GM10266 (cell line): ENCODE results near the gene BLOC1S2.
"Not testable (repeated sequence)": the region's sequence is repeated elsewhere in the genome, so short reads cannot be mapped to it uniquely, and the experiment has no call there.

ENCODE experiments used
- DNase-seq: peaks from one replicate; pipeline ENCODE4 v3.0.0; 2012; ENCODE audit errors: extremely low spot score
- TF ChIP-seq, protein P1 (sequence below): IDR thresholded peaks from 2 replicates; pipeline ENCODE4 v1.5.1; 2012; ENCODE audit warnings: mild to moderate bottlenecking, low read depth; ENCODE audit not compliant: control insufficient read depth, insufficient read depth; ENCODE audit errors: missing control alignments

The BLOC1S2 gene

DNA sequence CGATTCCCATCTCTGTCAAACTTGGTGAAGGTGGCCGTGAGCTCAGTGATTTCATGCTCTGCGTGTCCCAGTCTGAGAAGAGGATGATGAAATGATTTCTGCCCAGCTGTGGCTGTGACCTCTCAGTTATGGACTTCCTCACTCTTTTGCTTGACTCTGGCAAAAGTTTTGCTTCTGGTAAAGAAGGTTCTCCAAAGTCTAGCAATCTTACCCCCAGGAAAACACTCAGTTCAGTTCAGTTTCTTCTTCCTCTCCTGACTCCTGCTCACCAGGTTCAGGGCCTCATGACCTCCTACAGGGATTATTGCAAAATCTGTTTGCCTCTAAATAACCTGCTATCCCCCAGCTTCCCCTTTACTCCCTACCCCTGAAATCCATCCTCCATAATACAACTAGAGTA, 4.9 kb upstream of the BLOC1S2 start:
- DNase-seq: no peak
- TF ChIP-seq, protein P1, sequence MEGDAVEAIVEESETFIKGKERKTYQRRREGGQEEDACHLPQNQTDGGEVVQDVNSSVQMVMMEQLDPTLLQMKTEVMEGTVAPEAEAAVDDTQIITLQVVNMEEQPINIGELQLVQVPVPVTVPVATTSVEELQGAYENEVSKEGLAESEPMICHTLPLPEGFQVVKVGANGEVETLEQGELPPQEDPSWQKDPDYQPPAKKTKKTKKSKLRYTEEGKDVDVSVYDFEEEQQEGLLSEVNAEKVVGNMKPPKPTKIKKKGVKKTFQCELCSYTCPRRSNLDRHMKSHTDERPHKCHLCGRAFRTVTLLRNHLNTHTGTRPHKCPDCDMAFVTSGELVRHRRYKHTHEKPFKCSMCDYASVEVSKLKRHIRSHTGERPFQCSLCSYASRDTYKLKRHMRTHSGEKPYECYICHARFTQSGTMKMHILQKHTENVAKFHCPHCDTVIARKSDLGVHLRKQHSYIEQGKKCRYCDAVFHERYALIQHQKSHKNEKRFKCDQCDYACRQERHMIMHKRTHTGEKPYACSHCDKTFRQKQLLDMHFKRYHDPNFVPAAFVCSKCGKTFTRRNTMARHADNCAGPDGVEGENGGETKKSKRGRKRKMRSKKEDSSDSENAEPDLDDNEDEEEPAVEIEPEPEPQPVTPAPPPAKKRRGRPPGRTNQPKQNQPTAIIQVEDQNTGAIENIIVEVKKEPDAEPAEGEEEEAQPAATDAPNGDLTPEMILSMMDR: no peak

DNA sequence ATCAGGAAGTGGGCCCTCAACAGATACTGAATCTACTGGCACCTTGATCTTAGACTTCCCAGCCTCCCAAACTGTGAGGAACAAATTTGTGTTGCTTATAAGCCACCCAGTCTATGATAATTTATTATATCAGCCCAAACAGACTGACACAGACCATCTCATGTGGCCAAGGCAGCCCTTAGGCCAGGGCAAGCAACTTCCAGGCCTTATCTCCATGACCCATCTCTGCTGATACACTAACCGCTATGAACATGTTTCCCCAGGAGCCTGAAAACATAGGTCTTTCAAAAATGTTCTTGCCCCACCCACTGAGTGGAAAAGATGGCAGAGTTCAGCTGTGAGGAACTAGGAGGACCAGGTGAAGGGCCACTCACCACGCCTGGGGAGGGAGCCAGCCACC, 3.2 kb upstream of the BLOC1S2 start:
- TF ChIP-seq, protein P1: no peak
- no peak for DNase-seq

DNA sequence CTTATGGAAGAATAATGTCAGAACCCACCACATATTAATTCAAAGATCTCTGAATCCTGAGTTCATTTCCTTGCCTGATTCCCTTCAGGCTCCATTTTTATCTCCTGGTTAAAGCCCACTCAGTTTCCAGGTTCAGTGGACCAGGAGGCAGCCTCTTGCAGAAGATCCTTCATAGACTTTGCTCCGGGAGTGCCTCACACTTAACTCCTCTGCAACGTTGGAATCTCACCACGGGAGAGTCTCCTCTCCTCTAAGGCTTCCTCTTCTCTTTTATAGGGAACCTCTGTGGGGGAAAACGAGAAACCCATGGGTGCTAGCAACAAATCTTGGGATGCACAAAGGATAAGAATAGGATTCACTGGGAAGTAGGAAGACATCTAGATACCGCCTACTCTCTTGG, 1.7 kb upstream of the BLOC1S2 start:
- TF ChIP-seq, protein P1: no peak
- no peak for DNase-seq

DNA sequence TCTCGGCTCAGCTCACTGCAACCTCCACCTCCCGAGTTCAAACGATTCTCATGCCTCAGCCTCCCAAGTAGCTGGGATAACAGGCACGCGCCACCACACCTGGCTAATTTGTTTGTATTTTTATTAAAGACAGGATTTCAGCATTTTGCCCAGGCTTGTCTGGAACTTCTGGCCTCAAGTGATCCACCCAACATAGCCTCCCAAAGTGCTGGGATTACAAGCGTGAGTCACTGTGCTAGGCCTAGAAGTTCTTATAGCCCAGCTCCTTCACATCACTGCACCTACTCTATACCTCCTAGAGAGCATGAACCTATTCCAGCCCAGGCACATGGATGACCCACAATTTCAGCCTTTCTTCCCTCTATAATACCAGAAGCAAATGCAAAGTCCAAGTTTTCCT, 1.3 kb upstream of the BLOC1S2 start:
- TF ChIP-seq, protein P1: no peak
- DNase-seq: no peak

DNA sequence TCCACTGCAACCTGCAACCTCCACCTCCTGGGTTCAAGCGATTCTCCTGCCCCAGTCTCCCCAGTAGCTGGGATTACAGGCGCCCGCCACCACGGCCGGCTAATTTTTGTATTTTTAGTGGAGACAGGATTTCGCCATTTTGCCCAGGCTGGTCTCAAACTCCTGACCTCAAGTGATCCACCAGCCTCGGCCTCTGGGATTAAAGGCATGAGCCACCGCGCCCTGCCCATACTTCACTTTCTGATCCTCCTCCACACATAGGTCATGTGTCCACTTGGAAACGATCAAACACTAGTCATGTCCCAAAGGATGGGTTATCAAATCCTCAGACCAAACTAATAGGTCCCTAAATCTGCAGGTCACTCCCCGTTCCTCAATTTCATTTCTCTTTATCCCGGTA, 1.2 kb downstream of the BLOC1S2 start:
- not testable (repeated sequence) for DNase-seq

DNA sequence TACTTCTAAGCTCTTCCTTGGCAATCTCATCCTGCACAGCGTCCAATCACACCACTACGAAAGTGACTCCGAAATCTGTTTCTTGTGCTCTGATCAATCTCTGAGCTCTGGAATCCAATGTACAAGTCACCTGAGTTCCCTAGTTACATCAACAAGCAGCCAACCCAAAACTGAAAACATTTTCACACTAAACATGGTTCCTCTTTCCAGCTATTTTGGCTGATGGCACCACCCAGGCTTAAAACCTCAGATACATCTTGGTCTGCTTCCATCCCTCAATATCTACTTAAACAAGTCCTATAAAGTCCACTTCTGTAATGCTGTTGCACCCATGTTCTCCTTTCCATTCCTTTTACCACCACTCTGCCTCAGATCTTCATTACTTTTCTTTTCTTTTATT, 3.6 kb downstream of the BLOC1S2 start:
- no peak for DNase-seq
- TF ChIP-seq, protein P1: no peak

DNA sequence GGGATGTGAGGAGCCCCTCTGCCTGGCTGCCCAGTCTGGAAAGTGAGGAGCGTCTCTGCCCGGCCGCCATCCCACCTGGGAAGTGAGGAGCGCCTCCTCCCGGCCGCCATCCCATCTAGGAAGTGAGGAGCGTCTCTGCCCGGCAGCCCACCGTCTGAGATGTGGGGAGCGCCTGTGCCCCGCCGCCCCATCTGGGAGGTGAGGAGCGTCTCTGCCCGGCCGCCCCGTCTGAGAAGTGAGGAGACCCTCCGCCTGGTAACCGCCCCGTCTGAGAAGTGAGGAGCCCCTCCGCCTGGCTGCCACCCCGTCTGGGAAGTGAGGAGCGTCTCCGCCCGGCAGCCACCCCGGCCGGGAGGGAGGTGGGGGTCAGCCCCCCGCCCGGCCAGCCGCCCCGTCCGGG, 9.5 kb downstream of the BLOC1S2 start:
- DNase-seq: not testable (repeated sequence)

DNA sequence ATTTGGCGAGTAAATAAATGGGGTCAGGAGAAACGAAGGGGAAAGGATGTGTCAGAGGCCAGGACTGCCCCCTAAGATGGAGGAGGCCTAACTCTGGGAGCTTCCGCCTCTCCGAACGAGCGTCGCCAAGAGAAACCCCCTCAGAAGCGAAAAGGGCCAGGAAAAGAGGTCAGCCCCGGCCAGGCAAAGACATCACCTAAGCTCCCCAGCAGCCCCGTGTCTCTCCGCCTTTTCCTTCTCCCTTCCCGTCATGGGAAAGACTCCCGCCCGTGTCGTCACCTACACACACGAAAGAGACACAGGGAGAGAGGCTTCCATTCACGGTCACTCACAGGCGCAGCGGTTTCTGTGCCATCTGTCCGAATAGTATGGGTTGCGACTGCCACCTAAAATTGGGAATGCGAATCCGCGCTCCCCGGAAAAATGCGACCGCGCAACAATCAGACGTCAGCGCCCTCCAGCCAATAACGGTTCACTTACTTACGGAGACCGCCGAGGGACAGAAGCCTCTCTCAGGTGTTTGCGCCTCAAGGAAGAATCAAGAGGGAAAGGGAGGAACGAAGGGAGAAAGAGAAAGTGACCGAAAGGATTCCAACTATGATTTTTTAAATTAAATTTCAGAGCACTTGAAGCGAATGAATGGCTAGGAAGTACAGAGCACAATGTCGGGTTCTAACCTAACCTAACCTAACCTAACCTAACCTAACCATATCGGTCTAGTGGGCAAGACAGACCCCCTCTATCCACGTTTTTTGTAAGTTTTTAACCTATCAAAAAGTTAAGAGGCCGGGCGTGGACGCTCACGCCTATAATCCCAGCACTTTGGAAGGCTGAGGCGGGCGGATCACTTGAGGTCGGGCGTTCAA, 19.0 kb downstream of the BLOC1S2 start, which contains the start of gene CWF19L1:
Gene CWF19L1 (minus strand): TSS at position 400 of the 866 bp plus-strand sequence. CDS start 45 bp downstream, at position 355.
- TF ChIP-seq, protein P1: no peak
- peak; percentile 77 for DNase-seq
